ENCODE results near the gene LRRC56.
"Not testable (repeated sequence)": the region's sequence is repeated elsewhere in the genome, so short reads cannot be mapped to it uniquely, and the experiment has no call there.

Gene LRRC56

DNA sequence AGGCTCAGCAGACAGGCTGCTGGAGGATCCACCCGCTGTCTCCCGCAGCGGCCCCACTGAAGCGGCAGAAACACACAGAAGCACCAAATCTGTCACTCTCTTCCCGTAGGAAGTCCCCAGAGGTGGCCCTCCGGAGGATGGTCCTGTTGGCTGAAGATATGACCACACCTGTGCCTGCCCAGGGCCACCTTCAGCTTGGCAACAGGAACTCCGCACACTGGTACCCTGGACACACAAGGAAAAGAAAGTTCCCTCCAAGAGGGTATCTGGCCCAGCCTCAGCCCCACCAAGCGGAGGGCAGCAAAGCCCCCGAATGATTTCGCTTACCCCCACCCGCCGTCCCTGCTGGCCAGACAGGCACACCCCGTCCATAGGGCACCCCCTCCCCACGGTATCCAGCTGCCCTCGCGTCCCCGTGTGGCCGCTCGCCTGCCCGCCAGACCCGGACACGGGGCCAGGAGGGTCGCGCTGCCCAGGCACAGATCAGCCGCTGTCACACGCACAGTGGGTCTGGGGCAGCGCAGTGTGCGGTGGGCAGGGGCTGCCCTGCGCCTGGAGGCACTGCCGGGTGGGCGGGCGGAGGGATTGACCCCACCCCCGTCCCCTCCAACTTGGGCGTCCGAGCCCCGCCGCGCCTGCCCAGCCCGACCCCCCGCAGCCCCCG, 30.4 kb downstream of the LRRC56 start:
- DNase-seq: no peak
- in situ Hi-C loops (cut with MboI; ENCODE audit: low pct_unique_long_range_greater_than_20kb, low sequenced_read_pairs): no loop called here

- in situ Hi-C loops (cut with MboI; ENCODE audit: low pct_unique_long_range_greater_than_20kb, low sequenced_read_pairs): no loop called here
- peak; percentile 94 for DNase-seq
Measured at GRCh38 chr11:568306-569157, 31.2 kb downstream of the LRRC56 start.

DNA sequence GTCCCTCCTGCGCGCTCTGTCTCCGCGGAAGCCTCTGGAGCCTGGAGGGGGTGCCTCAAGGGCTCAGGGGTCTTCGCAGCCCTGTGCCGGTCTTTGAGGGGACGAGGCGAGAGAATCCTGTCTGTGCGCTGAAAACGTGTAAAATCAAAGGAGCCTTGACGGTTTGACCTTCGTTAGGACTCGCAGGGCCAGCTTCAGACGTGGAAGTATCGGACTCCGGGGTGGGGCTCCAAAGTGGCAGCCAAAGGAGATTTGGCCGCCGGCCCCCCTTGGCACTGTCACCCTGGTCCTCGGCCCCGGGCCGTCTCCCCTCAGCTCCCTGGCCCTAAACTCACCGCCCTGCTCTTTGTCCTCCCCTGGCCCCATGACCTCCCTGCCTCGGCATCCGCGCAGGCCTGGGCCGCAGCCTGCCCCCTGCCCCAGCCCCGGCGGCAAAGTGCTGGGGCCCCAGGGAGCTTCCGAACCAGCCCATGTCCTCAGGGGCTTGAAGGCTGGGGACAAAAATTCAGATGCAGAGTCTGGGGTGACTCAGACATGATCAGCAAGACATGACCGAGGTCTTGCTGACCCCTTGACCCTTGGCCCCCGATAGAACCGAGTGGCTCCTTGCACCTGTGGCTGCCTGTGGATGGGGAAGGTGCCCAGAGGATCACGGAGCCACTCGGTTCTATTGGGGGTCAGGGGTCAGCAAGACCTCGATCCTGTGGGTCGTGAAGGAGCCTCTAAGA, 32.0 kb downstream of the LRRC56 start:
- DNase-seq: no peak
- in situ Hi-C loops (cut with MboI; ENCODE audit: low pct_unique_long_range_greater_than_20kb, low sequenced_read_pairs): no loop called here

- in situ Hi-C loops (cut with MboI; ENCODE audit: low pct_unique_long_range_greater_than_20kb, low sequenced_read_pairs): no loop called here
- DNase-seq: no peak
Measured at GRCh38 chr11:571802-572185, 34.5 kb downstream of the LRRC56 start.

- in situ Hi-C loops (cut with MboI; ENCODE audit: low pct_unique_long_range_greater_than_20kb, low sequenced_read_pairs): no loop called here
- no peak for DNase-seq
Measured at GRCh38 chr11:573146-573759, 35.9 kb downstream of the LRRC56 start.

GRCh38 chr11:574031-574570, 36.8 kb downstream of the LRRC56 start:
- in situ Hi-C loops (cut with MboI; ENCODE audit: low pct_unique_long_range_greater_than_20kb, low sequenced_read_pairs); DNase-seq: not testable (repeated sequence)

DNA sequence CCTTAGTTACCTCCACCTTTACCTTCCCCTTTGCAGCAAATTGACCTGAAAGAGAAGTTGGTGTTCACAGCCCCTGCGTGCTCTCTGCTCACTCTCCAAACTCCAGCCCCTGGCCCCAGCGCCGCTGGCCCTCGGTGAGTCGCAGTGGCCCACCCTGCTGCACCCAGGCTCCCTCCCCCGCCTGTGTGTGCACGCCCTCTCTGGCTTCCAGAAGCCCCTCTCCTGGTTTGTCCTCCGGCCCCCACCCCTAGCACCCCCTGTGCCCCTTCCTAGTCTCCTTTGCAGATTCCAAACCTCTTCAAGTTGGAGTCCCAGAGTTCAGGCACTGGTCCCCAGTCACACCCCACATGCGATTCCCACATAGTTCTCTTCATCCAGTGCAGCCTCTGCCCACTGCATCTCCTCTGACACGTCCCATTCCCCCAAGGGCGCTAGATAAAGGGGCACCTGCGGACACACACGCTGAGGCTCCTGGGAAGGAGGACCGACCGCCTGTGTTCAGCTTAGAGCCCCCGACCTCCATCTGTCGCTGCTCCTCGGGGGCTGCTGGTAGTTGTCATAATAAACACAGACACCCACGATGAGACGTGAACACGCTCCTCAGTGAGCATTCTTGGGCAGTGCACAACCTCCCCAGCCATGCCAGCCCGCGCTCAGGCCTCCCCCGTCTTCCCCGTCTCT, 37.4 kb downstream of the LRRC56 start:
- DNase-seq: no peak
- in situ Hi-C loops (cut with MboI; ENCODE audit: low pct_unique_long_range_greater_than_20kb, low sequenced_read_pairs): no loop called here

DNA sequence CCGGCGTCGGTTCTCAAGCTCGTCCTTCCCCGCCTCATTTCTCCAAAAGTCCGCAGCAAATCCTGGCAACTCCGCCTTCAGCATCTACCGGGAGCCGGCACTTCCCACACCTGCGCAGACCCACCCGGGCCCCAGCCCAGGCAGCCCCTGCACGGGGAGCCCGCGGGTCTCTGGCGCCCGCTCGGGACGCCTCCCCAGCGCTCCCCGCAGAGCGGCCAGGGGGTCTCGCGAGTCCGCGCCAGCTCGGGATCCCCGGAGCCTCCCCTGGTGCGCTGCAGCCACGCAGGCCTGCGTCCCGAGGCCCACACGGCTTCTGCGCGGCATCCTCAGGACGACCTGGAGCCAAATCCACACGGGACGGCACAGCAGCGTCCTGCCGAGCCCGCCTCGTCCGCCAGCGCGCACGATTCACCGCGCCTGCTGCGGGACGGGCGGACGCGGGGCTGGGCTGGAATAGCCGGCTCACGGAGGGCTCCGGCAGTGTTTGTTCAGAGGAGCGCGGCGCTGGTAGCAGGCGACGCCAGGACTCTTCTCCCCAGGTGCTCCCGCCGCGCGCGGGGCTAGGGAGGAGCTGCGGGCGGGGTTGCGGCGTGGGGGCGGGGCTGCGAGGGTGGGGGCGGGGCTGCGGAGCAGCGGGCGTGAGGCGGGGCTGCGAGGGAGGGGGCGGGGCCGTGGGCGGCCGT, 38.1 kb downstream of the LRRC56 start:
- in situ Hi-C loops (cut with MboI; ENCODE audit: low pct_unique_long_range_greater_than_20kb, low sequenced_read_pairs): no loop called here
- DNase-seq: peak; percentile 52

DNA sequence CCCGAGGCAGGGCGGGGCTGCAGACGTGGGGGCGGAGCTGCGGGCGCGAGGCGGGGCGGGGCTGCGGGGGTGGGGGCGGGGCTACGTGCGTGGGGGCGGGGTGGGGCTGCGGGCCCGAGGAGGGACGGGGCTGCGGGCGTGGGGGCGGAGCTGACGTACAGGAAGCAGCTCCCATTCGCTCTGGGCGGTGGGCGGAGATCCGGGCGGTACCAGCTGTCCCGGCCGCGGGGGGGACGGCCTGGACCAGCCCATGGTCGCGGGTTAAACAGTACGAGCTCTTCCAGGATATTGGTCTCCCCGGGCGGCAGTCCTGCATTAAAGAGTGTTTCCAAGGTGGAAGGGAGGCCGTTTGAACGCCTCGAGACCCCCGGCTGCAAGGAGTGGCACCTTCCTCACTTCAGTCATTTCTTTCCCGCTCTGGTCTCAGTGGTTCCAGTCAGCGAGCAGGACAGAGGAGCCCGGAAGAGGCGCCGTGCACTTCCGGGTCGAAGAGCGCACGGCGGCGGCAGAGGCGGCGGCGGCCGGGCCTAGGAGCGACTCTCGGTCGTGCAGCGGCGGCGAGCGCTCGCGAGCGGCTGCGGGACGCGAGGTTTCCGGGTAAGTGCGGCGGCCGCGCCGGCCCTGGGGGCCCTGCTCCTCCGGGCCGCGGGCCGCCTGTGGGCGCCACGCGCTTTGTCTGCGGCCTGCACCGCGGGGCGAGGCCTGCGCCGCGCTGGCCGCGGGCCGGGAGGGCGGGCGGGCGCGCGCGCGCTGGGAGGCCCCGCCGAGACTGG, 38.9 kb downstream of the LRRC56 start, which contains the start of gene PHRF1:
Gene PHRF1, plus strand, starts transcription at position 475 of the 773 bp plus-strand sequence. CDS start 5,043 bp downstream, outside the sequence.
- DNase-seq: peak; percentile 91
- in situ Hi-C loops (cut with MboI; ENCODE audit: low pct_unique_long_range_greater_than_20kb, low sequenced_read_pairs): no loop called here

DNA sequence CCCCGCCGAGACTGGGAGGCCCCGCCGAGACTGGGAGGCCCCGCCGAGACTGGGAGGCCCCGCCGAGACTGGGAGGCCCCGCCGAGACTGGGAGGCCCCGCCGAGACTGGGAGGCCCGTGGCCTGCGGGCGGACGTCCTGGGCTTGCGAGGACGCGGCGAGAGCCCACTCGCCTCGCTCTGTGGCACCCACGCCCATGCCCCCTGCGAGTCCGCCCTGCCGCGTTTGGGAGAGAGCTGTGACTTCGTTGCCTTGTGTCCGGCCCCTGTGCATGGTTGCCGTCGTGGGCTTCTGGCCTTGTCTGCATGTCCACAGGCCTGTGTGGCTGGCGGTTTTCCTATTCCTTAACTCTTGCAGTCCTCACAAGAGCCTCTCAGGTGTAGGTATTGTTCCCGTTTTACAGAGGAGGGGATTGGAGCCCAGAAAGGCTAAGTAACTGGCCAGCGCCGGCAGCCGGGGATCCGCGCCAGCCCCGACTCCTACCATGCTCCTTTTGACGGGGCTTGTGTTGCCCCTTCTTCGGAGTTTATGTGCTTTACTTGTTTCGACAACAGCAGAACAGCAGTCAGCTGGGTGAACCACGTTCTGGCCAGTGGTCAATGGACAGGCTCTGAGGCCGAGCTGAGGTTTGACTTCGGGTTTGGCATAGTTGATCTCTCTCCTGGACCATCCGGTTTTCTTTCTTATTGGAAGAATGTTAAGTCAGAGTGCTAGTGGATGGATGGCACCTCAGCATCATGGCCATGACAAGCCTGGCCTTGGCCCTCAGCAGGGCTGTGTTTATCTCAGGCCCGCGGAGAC, 39.7 kb downstream of the LRRC56 start:
- DNase-seq: no peak
- in situ Hi-C loops (cut with MboI; ENCODE audit: low pct_unique_long_range_greater_than_20kb, low sequenced_read_pairs): no loop called here

DNA sequence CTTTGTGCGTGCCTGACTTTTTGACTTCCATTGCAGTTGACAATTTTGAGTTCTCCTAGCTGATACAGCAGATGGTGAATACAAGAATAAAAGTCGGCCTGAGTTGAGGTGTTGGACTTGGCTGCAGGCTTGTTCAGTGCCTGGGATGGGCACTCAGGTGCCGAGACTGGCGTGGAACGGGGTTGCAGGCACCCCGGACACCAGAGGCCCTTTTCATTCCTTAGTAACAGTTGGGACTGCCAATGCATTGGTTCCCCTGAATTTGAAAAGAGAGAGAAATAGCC, 40.2 kb downstream of the LRRC56 start:
- in situ Hi-C loops (cut with MboI; ENCODE audit: low pct_unique_long_range_greater_than_20kb, low sequenced_read_pairs): no loop called here
- DNase-seq: no peak

DNA sequence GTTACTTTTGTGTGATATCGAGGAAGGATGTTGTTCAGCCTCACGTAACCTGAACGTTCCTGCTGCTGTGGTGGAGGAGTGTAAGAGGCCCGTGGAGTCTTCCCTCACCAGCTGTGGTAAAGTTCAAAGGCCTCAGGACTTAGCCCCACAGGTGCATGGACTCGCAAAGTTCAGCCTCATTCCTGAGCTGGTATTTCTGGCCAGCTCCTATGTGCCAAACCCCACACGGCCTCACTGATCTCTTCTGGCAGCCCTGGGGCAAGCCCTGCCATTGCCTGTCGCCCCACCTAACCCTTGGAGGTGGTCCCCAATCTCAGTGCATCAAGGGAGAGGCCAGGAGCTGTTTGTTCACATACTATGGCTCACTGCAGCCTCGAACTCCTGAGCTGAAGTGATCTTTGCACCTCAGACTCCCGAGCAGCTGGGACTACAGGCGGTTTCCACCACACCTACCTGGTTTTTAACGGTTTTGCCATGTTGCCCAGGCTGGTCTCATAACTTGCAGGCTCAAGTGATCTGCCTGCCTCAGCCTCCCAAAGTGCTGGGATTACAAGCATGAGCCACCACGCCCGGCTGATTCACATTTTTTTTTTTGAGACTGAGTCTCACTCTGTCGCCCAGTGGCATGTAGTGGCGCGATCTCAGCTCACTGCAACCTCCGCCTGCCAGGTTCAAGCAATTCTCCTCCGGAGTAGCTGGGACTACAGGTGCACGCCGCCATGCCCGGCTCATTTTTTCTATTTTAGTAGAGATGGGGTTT, 41.1 kb downstream of the LRRC56 start:
- in situ Hi-C loops (cut with MboI; ENCODE audit: low pct_unique_long_range_greater_than_20kb, low sequenced_read_pairs): no loop called here
- no peak for DNase-seq

DNA sequence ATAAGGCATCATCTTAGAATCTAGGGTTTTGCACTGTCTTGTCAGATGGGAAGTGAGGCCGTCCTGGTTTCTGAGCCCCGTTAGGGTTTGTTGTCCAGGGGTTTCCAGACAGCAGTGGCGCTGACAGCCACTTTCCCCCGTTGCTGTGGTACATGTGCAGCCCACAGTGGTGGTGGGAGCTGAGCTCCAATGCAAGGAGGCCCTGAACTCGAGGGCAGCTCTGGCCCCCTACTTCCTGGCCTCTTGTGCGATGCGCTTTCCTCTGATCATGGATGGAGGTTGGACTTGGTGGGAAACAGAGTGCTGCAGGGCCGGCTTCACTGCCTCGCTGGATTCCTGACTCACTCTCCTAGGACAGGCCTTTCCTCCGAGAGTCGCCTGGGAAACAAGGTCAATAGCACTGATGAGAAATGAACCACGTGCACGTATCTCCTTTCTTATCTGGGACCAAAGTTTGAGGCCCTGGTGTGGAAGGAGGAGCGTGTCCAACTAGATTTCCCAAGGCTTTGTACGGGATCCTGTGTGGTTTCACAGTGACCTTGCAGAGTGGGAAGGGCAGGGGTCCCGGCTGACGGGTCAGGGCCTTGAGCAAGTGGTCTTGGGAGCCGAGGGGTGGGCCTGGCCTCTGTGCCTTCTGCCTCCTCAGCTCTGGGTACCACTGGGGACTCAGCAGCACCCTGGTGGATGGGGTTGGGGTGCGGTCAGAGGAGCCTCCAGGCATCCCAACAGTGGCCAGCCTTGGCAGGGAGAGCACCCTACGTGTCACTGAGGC, 42.7 kb downstream of the LRRC56 start:
- DNase-seq: no peak
- in situ Hi-C loops (cut with MboI; ENCODE audit: low pct_unique_long_range_greater_than_20kb, low sequenced_read_pairs): no loop called here

DNA sequence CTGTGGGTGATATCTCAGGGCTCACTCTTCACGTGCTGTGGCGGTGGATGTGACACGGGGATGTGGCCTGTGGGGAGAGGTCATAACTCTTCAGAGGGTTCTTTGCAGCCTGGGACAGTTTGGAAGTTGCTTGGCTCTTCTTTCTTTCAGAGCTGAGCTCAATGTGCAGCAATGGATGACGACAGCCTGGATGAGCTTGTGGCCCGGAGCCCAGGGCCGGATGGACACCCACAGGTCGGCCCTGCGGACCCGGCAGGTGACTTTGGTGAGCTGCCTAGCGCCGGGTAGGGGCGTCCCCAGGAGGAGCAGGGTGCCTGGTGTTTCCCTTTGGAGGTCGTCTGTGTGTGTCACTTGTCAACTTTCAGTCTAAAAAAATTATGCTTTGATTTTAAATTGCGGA, 44.0 kb downstream of the LRRC56 start:
- DNase-seq: no peak
- in situ Hi-C loops (cut with MboI; ENCODE audit: low pct_unique_long_range_greater_than_20kb, low sequenced_read_pairs): no loop called here

DNA sequence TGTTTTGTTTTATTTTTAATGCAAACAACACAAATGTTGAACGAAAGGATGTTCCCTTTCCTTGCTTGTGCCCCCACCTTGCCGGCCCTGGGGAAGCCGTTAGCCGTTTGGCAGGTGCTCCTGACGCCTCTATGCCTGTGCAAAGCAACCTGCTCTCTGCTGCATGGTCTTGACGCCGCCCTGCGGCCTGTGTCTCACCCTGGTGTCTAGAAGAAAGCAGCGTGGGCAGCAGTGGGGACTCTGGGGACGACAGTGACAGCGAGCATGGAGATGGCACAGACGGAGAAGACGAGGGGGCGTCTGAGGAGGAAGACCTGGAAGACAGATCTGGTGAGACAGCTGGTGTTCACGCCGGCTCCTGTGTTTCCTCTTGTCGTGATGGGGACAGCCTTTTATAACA, 44.4 kb downstream of the LRRC56 start:
- no peak for DNase-seq
- in situ Hi-C loops (cut with MboI; ENCODE audit: low pct_unique_long_range_greater_than_20kb, low sequenced_read_pairs): no loop called here

DNA sequence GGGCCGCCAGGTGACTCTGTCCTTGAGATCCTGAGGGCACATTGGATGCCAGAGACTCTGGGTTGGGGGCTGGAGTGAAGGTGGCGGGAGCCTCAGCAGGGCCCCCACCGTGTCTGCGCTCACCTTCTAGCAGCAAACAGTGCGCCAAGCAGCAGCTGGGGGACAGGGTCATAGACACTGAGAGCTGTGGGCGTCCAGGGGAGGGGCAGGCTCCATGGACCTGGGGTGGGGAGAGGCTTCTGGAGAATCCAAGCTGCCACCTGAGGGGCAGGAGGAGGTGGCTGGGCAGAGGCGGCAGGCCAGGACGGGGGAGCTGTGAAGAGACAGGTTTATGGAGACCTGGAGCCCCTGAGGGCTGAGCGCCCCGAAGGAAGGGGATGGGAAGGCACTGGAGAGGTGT, 47.0 kb downstream of the LRRC56 start:
- in situ Hi-C loops (cut with MboI; ENCODE audit: low pct_unique_long_range_greater_than_20kb, low sequenced_read_pairs): no loop called here

More for the DNA sequence above, 47.0 kb downstream of the LRRC56 start:
- no peak for DNase-seq

Measured in KBM-7 (cell line).